ENCODE data around the gene CHRNB1.

The CHRNB1 gene

DNA sequence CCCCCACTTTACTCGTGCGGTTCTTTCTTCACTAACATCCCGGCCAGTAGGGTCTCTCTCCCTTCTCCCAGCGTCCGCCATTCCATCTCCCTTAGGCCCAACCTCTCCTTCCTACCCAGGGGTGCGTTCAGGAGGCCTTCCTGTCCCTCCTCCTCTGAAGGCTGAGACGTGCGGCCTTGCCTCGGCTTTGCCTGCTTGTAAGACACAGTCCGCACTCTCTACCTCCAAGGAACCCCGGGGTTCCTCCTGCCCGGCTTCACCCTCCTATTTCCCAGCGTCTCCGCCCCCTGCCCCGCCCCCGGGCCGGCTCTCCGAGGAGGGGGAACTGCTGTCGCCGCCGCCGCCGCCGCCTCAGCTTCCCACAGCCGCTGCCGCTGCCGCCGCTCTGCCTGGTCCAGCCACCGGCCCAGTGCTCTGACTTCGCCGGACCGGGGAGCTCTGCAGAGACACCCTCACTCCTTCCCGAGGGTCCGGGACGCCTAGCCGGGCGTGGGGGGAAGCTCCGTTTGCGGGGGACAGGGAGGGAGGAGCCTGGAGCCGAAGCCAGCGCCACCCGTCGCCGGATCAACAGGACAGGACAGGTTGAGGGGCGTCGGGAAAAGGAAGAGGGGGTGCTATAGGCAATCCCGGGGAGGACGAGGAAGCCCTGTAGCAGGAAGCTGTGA is 6.8 kb upstream of the CHRNB1 start:
- peak in 3 of 4 experiments; percentile 37 to 73 (median 49) for DNase-seq (ENCODE audit: low read depth in 4 of 4, low spot score in 1 of 4)

DNA sequence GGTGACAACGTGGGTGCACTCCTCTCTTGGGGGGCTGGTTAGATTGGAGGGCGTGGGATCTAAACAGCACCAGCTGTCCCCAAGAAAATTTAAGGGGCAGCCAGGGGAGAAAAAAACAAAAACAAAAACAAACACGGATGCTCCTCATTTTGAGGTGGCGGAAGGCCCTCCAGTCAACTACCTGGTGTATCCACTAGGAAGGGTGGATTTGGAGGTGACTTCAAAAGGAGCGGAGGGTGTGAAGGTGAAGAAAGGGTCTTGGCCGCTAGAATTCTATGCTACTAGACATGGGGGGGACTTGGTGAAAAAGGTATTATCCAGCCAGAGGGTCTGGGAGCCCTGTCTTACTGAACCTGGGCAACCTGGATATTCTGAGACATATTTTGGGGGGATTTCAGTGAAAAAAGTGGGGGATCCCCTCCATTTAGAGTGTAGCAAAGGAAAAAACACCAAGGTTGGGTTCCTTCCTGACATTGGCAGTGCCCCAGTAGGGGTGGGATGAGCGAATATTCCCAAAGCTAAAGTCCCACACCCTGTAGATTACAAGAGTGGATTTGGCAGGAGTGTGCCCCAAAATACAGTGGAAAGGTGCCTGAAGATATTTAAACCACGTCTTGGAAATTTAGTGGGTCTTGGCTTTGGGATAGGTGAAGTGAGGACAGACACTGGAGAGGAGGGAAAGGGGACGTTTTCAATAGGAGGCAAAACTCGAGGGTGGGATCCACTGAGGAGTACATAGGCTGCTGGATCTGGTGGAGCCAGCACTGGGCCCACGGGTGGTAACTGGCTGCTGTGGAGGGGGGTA is 6.0 kb upstream of the CHRNB1 start:
- no peak for DNase-seq (ENCODE audit: low read depth in 4 of 4, low spot score in 1 of 4)

DNA sequence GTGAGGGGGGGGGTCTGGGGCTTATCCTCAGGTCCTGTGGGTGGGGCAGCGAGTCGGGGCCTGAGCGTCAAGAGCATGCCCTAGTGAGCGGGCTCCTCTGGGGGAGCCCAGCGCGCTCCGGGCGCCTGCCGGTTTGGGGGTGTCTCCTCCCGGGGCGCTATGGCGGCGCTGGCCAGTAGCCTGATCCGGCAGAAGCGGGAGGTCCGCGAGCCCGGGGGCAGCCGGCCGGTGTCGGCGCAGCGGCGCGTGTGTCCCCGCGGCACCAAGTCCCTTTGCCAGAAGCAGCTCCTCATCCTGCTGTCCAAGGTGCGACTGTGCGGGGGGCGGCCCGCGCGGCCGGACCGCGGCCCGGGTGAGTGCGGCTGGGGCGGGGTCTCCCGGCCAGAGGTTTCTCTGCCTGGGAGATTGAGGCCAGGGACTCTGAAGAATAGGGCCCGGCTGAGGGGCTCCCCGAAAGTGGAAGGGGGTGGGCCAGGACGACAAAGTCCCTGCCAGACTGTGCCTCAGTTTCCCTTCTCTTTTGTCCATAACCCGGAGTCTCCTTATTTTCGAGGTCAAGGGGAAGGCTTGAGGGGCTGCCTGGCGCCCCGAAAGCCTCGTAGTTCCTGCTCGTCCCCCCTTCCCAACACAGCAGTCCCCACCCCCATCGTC is 5.3 kb upstream of the CHRNB1 start, which contains the start of gene FGF11:
Gene FGF11 (plus strand): TSS at position 51 of the 651 bp plus-strand sequence. CDS start 109 bp downstream, at position 160.
- no peak for DNase-seq (ENCODE audit: low read depth in 4 of 4, low spot score in 1 of 4)

DNA sequence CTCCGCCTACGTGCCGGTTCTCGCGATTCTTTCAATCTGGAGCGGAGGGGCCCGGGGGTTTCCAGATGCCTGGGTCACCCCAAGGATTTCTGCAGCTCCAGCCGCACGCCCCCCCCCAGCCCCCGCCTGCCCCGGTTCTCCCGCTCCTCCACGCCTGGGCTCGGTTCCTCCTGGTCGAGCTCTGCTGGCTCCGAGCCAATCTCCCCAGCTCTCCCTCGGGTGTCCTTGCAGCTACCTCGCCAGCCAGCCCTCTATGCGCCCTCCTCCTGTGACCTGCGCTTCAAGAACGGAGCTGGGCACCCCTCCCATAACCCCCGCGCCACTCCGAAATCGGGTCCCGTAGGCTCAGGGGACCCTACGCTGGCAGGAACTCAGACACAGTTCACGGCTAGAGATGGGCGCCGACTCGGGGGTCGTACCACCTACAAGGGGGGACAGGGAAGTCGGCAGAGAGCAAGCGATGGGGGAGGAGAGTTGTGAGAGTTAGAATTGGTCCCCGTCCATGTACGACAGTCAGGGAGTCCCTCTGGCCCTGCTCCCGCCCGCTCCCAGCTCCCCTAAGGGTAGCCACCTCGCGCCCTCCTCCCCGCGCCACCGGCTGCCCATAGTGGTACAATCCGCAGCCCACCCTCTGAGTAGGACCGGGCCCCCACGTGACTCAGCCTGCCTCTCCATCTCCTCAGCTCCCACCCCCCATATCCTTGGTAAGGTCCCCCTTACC is 4.6 kb upstream of the CHRNB1 start:
- peak in 1 of 4 experiments; percentile 51 for DNase-seq (ENCODE audit: low read depth in 4 of 4, low spot score in 1 of 4)

DNA sequence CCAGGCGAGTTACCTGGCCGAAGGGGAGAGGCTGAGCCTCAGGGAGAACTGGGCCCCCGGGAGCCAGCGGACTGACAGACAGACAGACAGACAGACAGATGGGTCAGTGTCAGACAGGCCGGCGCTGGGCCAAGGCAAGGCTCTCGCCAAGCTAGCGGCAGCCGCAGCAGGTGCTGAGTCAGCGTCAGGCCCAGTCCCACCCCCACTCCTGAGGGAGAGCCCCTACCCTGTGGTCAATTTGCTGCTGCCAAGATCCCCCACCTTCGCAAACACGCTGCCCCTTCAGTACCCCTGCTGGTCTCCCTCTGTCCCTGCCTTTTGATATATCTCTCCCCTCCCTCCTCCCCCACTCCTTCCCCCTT is 4.0 kb upstream of the CHRNB1 start:
- DNase-seq (ENCODE audit: low read depth in 4 of 4, low spot score in 1 of 4), result no peak

DNA sequence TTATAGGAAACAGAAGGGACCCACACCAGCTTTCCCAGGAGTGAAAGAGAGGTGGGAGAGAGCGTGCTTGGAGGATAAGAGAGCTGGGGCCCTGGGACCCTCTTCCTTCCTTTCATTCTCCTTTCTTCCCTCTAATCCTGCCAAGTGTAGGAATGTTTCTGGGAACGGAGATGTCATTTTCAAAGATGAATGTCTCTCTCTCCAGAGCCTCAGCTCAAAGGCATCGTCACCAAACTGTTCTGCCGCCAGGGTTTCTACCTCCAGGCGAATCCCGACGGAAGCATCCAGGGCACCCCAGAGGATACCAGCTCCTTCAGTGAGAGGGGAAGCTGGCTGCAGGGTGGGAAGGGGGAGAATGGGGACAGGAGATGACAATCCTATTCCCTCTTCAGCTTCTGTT is 3.6 kb upstream of the CHRNB1 start:
- DNase-seq (ENCODE audit: low read depth in 4 of 4, low spot score in 1 of 4), result no peak

DNA sequence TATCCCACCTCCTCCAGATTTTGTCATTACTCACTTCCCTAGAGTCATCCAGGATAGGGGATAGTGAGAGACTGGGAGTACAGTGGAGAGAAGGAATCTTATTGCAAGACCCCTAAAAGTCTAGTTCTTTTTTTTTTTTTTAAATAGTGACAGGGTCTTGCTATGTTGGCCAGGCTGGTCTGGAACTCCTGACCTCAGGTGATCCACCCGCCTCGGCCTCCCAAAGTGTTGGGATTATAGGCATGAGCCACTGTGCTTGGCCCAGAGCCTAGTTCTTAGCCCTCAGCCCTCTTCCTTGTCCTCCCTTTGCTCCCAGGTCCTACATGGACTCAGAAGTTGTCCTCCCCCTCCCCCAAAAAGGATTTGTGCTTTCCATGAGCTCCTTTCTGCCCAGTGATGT is 2.7 kb upstream of the CHRNB1 start:
- no peak for DNase-seq (ENCODE audit: low read depth in 4 of 4, low spot score in 1 of 4)

DNA sequence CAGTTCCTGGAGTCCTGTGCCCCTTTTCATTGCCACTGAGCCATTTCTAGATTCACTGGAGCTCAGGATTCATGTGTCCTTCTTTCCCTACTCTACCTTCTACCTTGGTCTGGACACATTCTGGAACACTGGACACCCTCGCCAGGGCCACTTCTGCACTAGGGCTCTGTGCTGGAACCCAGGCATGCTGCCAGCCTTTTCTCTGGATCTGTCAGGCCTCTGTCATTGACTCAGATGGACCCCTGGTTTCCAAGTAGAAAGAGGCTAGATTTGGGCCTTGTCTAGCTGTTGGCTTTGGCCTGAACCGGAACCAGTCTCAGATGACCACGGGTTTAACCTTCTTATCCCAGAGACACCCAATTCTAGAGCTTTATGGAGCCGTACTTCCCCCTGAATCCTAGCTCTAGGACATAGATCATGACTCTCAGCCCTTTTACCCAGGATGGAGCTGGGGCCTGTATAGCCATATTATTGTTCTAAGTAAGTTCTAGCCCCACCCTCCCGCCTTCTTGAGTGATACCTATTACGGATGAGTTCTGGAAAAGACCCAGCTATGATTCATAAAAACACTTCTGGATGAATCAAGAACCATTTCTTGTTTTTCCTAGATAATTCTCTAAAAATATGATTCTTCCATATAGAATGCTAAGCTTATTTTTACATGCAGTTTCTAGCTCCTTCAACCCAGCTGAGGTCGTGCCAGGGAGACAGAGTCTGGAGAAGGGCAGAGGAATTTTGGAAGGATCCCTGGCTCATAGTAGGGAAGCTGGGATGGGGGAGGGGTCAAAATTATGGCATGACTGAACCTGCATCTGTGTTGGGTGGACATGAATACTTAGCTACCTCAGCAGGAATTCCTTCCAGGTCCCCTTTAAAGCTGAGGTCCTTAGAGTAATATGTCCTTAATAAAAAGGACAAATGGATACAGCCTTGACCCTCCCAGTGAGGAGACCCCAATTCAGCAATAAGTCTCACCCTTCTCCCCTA is 1.1 kb upstream of the CHRNB1 start:
- DNase-seq (ENCODE audit: low read depth in 4 of 4, low spot score in 1 of 4), result no peak

DNA sequence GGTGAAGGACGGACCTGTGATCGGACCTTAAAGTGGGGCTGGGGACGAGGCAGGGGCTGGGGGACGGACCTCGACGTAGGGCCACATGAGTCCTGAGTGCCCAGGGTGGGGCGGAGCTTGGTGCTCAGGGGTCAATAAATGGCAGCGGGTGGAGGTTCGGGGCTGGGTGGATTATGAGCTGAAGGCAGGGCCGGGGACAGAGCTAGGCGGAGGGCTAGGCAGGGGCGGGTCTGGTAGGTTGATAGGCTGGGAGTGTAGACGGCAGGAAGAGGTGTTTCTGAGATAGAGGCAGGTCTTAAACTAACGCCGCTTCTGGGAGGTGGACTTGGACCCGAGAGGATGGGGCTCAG is 733 bp downstream of the CHRNB1 start:
- DNase-seq (ENCODE audit: low read depth in 4 of 4, low spot score in 1 of 4), result no peak

DNA sequence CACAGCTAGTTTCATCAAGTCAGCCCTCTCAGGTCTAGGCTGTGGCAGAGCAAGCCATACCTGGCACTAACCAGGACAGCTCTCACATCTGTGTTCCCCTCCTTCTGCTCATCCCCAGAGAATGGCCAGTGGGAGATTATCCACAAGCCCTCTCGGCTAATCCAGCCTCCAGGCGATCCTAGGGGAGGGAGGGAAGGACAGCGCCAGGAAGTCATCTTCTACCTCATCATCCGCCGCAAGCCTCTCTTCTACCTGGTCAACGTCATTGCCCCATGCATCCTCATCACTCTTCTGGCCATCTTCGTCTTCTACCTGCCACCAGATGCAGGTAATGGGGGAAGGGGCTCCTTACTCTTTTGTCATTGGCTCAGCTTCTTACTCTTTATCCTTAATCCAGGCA is 3.6 kb downstream of the CHRNB1 start:
- DNase-seq (ENCODE audit: low read depth in 4 of 4, low spot score in 1 of 4), result no peak

DNA sequence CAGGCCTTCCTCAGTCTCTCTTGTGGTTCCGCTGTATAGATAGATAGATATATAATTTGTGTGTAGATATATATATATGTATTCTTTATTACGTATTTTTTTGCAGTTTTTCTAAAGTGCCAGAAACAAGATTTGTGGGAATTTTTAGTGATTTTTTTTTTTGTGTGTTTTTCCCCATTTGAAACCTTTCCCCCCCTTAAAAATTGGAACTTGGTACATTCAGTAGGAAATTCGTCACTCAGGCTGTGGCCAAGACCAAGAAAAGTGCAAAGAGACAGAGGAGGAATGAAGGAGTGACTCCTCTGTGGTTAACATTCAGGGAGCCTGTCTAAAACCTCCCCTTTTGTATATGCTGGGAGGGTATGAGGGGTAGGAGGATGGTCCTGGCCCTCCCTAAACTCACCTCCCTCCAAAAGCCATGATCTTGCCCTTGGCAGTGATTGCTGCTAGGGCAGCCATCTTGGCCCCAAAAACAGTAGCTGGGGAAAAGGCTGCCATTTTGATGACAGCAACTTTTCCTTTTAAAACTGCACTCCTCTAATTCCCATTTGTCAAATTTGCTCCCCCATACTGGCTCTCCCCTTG is 15.2 kb downstream of the CHRNB1 start:
- DNase-seq (ENCODE audit: low read depth in 4 of 4, low spot score in 1 of 4), result no peak

DNA sequence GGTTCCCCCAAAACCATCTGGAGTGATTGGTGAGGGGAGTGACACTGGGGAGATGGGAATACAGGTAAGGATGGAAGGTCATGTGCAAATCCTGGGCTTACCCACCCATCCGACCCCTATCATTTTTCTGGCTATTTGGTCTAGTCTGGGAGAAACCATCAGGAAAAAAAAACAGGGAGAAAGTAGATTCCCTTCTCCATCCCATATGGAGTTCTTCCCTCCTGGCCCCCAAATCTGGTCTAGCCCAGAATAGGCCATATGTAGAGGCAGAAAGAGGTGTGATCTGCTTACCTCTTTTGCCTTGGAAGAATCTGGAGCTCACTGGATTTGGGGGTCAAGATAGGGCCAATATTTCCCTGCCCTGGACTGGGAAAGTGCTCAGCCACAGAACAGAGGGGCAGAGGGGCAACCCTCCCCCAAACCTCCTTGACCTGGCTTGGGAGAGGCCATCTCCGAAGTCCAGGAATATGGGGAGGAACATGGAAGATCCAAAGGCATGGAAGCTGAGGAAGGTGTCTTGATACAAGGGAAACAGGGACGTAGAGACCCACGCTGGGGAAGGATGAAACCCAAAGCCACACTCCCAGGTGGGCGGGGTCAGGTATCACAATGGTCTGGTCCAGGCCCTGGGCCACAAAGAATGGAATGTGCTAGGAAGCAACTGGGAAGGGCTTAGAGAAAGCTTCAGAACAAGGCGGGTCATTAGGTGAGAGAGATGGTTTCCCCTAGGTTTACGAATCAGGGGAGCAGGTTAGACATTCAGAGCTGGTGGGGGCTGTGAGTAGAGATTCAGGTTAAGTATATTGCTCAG is 16.2 kb downstream of the CHRNB1 start:
- no peak for DNase-seq (ENCODE audit: low read depth in 4 of 4, low spot score in 1 of 4)

DNA sequence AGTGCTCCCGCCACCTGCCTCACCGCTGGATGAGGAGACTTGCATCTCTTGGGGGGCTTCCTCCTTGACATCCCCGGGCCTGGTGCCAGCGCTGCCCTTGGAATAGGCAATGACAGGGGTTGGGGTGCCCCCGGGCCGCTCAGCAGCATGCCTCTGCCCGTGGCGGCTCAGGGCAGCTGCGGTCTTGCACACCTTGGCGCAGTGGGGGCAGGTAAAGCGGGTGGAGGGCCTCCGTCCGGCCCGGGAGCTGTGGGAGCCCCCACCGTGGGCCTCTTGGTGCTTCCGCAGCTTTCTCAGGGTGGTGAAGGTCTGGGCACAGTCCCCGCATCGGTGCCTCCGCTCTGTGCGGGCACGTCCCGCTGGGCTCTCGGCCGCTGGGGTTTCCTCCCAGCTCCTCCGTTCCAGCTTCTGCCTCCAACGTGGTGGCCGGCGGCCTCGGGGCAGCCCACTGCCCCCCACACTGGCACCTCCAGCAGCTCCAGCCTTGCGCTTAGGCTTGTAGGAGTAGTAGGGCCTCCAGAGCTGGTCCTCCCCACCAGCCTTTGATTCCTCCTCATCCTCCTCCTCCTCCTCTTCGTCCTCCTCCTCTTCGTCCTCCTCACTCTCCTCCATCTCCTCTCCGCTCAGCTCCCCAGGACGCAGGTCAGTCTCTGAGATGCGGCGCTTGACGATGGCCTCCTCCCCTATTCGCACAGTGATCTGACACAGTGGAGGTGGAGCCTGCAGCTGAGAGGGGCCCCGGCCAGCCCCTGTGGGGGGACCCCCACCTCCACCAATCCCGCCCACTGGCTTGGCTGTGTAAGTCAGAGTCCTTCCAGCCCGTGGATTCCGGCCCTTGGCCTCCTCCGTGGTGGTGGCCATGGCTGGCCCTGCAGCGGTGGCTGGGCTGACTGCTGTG is 17.9 kb downstream of the CHRNB1 start:
- no peak for DNase-seq (ENCODE audit: low read depth in 4 of 4, low spot score in 1 of 4)

DNA sequence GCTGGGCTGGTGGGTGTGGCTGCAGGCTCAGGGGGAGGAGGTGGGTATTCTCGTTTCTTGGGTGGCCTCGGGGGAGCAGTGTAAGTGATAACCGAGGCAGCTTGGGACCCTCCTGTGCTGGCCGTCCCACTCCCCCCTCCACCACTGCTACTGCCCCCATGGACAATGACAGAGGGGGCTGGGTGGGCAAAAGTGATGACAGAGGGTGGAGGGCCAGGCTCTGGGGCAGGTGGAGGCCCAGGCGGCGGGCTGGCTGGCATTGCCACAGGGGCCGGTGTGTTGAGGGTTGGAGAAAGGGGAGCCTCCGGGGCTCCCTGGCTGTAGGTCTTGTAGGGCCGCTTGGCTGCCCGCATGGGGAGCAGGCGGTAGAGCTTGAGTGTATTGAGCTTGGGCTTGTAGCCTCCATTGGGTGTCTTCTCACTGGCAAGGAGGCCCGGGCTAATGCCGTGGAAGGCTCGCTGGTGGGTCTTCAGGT is 18.5 kb downstream of the CHRNB1 start:
- no peak for DNase-seq (ENCODE audit: low read depth in 4 of 4, low spot score in 1 of 4)

DNA sequence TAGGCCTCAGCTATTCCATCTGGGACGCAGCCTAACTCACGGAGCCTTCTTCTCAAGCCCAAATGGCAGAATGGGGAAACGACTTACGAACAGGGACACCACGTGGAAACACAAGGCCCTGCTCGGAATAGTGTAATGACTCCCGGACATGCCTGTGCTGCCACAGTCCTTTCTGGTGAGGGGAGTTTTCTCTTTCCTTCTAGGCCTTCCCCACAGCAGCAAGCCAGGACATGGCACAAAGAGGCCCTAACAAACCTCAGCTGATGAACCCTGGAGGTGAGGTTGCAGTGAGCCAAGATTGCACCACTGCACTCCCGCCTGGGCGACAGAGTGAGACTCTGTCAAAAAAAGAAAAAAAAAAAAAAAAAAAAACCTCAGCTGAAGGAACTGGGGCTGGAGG is 19.2 kb downstream of the CHRNB1 start:
- no peak for DNase-seq (ENCODE audit: low read depth in 4 of 4, low spot score in 1 of 4)

DNA sequence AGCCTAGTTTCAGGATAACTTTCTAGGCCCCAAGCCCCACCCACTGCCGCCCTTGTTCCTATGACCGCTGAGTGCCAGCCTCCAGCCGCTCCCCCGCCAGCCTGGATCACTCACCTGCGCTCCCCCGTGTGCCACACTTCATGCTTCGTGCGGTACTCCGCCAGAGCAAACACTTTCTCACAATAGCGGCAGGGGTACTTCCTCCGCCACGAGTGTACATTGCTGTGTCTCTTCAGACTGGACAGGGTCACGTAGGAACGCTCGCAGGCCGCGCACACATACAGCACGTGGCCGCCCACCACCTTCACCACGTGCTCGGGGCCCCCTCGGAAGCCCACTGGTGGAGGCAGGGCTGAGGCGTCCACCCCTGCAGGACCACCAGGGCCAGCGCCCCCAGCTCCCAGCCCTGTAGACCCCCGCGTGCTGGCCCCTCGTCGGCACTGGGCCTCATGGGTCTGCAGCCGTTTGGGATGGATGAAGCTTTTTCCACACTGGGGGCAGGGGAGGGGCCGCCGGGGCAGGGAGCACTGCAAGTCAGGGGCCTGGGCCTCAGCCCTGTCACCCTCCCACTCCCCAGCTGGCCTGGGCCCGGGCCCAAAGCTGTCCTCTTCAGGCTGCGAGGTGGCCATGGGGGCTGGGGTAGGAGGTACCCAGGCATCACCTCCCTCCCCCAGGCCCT is 20.9 kb downstream of the CHRNB1 start:
- DNase-seq (ENCODE audit: low read depth in 4 of 4, low spot score in 1 of 4), result no peak

DNA sequence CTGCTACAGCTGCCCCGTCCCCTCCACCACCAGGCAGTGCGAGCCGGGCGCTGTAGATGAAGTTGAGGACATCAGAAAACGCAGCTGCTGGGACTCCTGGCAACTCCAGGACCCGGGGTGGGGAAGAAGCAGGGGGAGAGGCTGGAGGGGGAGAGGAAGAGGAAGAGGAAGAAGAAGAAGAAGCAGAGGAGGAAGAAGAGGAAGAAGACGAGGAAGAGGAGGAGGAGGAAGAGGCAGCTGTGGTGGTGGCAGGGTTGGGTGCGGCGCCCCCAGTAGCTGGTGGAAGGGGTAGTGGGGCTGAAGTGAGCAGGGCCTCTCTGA is 21.4 kb downstream of the CHRNB1 start:
- no peak for DNase-seq (ENCODE audit: low read depth in 4 of 4, low spot score in 1 of 4)
